ENCODE data around the gene ZNF558. TPM values are rescaled to one million over a fixed set of nuclear protein-coding genes. Genes with fewer than 3 reads are reported as not detected.

The ZNF558 gene
- total RNA-seq: 23.1 and 25.1 TPM in 2 replicates

DNA sequence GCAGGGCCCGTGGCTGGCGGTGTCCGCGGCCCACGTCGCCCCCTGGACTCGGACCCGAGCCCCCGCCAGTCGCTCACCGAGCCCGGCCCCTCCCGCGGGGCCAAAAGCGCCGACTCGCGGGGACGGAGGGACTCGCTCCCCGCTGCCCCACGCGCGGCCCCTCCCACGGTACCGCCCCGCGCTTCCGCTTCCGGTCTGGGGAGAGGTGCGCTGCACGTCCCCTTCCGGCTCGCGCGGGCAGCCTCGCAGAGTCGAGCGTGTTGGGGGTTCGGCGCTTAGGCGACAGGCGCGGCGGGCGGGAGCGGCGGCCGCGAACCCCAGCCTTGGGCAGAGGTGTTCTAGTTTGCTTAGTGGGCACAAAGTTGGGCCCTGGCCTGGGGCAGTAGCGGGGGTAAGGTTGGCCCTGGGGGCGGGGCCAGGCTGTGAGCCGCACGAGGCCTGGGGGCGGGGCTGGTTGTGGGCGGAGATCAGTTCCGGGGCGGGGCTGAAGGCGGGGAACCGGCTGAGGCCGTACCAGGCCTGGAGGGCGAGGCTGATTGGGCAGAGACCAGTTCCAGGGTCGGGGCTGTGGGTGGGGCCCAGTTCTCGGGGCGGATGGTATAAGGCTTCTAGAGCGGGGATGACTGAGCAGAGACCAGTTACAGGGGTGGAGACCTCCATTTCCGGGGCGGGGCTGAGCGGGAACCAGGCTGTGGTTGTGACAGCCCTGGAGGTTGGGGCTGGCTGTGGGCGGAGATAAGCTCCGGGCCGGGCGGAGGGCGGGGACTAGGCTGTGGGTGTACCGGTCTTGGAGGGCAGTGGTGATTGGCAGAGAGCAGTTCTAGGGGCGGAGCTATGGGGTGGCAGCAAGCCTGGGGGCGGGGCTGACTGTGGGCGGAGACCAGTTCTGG lies at the start of gene ZNF558, which contains the start of gene MBD3L1:
ZNF558 (minus strand) TSS at position 173 of the 890 bp plus-strand sequence. CDS start 9,645 bp downstream, outside the sequence.
MBD3L1 (plus strand) TSS at position 246 of the 890 bp plus-strand sequence. CDS start 10,302 bp downstream, outside the sequence.

Other genes starting within 250 kb of the ZNF558 start
- gene ADAMTS10, start 221.6 kb downstream of the ZNF558 start, total RNA-seq: 5.7 and 7.9 TPM in 2 replicates
- not detected in 2 replicates for gene NFILZ, start 201.7 kb downstream of the ZNF558 start, total RNA-seq
- gene ACTL9, start 133.5 kb downstream of the ZNF558 start, total RNA-seq: not detected in 2 replicates
- gene OR2Z1, start 110.7 kb downstream of the ZNF558 start, total RNA-seq: not detected in 2 replicates
- not detected in 2 replicates for gene MBD3L1, start 73 bp upstream of the ZNF558 start, total RNA-seq
- gene MUC16, start 178.1 kb upstream of the ZNF558 start, total RNA-seq: not detected in 2 replicates

All from cardiac ventricle fibroblast (primary cell).